Naive B cell (primary cell): ENCODE data around the gene RTN4RL1. TPM values are rescaled to one million over a fixed set of nuclear protein-coding genes. Genes with fewer than 3 reads are reported as not detected.

Source experiments
- ATAC-seq, 2 donors: fragments of 150-1000 bp; cut with Tn5 transposase; 2 replicates each; pipeline ENCODE4 v1.10.0; 2021; ENCODE audit warnings: low read depth in 2 of 2, mild to moderate bottlenecking in 2 of 2, moderate library complexity in 2 of 2
- DNase-seq: peaks from one replicate; pipeline ENCODE4 v3.0.0; 2022
- H3K27ac Mint-ChIP-seq, 6 donors: one replicate each; pipeline ENCODE4 v1.8.0; 2020 to 2022; ENCODE audit warnings: mild to moderate bottlenecking in 6 of 6, mixed read lengths in 6 of 6, moderate library complexity in 5 of 6, inconsistent platforms in 2 of 6
- H3K27me3 Mint-ChIP-seq, 3 donors: one replicate each; pipeline ENCODE4 v1.8.0; 2021 to 2022; ENCODE audit warnings: mixed read lengths in 3 of 3, mild to moderate bottlenecking in 1 of 3
- H3K36me3 Mint-ChIP-seq, 2 donors: one replicate each; pipeline ENCODE4 v1.8.0; 2020 to 2022; ENCODE audit warnings: mixed read lengths in 2 of 2, inconsistent platforms in 1 of 2, mild to moderate bottlenecking in 1 of 2
- H3K4me1 Mint-ChIP-seq, 3 donors: one replicate each; pipeline ENCODE4 v1.8.0; 2020 to 2022; ENCODE audit warnings: mixed read lengths in 3 of 3, inconsistent platforms in 1 of 3, mild to moderate bottlenecking in 1 of 3, moderate library complexity in 1 of 3
- H3K4me3 Mint-ChIP-seq, 8 donors: one replicate each; pipeline ENCODE4 v1.8.0; 2020 to 2022; ENCODE audit warnings: mild to moderate bottlenecking in 8 of 8, mixed read lengths in 8 of 8, moderate library complexity in 8 of 8, inconsistent platforms in 2 of 8
- H3K9me3 Mint-ChIP-seq, 7 donors: one replicate each; pipeline ENCODE4 v1.8.0; 2020 to 2022; ENCODE audit warnings: mixed read lengths in 7 of 7, mild to moderate bottlenecking in 5 of 7, inconsistent platforms in 2 of 7, moderate library complexity in 1 of 7
- polyA plus RNA-seq, 6 donors: library from polyadenylated mRNA; unstranded; fragments of 300-500 nt; fragmentation: Illumina TruSeq; gene quantifications; one replicate each; pipeline ENCODE4 v1.2.3, GENCODE V29; 2021; ENCODE audit warnings: low read depth in 6 of 6

Gene RTN4RL1
- polyA plus RNA-seq, 6 donors from 2014 or later = not detected

GRCh38 chr17:1960545-1960912 lies 64.6 kb downstream of the RTN4RL1 start:
- no peaks in the 10 kb centered on the region for H3K9me3 Mint-ChIP-seq
- no peak for DNase-seq
- H3K4me1 Mint-ChIP-seq = no peaks in the 10 kb centered on the region
- H3K27ac Mint-ChIP-seq = peak overlapping the region in 1 of 6 donors; percentile 31
- H3K4me3 Mint-ChIP-seq = no peak overlapping the region
- ATAC-seq = no peak
- no peaks in the 10 kb centered on the region for H3K36me3 Mint-ChIP-seq
- H3K27me3 Mint-ChIP-seq = peaks cover 0 to 18% (median 10%) of the 10 kb centered on the region in 3 donors

DNA sequence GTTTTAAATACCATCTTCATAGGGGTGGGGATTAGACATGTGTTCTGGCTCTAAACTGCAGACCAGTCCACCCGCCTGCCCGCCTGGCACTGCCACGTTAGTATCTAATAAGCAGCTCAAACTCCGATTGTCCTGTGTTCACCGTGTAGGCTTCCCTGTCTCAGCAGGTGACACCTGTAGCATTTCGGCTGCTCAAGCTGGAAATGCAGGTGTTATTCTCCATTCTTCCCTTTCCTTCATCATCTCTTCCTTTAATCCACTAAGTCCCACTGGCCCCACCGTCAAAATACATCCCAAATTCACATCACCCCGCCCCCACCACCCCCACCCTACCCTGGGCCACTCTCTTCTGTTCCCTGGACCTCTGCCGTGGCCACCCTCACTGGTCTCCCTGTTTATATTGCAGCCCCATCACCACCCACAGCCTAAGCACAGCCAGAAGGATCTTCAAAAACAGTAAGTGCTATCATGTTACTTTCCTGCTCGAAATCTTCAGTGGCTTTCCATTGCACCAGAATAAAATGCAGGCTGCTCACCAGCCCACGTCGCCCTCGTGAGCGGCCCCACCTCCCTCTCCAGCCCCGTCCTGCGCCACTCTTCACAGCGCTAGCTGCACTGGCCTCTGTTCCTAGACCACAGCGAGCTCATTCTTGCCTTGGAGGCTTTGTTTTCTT lies 65.1 kb downstream of the RTN4RL1 start:
- peaks cover 0 to 18% (median 10%) of the 10 kb centered on the region in 3 donors for H3K27me3 Mint-ChIP-seq
- no peaks in the 10 kb centered on the region for H3K4me1 Mint-ChIP-seq
- H3K4me3 Mint-ChIP-seq = no peak overlapping the region
- peak overlapping the region in 1 of 6 donors; percentile 53 for H3K27ac Mint-ChIP-seq
- H3K9me3 Mint-ChIP-seq = no peaks in the 10 kb centered on the region
- no peak for DNase-seq
- H3K36me3 Mint-ChIP-seq = no peaks in the 10 kb centered on the region
- no peak for ATAC-seq

DNA sequence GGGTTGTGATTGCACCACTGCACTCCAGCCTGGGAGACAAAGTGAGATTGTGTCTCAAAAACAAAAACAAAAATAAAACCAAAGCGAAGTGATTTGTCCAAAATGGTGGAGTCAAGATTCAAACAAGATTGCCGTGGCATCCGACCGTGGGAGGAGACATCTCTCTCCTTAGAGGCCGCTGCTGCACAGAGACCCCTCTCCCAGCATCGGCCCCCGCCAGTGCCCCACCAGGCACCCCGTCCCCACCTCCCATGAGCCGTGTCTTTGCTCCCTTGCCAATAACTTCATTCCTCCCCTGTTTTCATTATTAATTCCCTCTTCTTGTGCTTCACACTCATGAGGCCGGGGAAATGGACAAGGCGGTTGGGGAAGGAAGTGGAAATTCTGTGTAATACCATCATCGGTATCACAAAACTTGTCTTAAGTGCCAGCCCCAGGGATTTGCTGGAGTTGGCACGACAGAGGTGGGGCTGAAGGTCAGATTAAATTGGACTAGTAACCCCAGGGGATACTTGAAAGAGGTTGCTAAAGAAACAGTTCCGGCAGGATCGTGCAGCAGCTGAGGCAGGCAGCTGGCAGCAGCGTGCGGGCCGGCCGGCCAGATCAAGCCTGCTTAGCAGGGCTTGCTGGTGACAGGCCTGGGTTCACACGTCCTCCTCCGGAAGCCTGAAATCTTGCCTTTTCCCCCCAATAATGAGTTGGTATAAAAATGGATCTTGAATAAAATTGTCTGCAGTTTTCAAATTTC lies 66.8 kb downstream of the RTN4RL1 start:
- Mint-ChIP-seq H3K4me3 (no peak overlapping the region), H3K27ac (no peak overlapping the region), H3K9me3 (no peaks in the 10 kb centered on the region), H3K36me3 (no peaks in the 10 kb centered on the region), H3K27me3 (peaks cover 9 to 18% (median 10%) of the 10 kb centered on the region in 3 donors), H3K4me1 (no peaks in the 10 kb centered on the region)
- DNase-seq = no peak
- no peak for ATAC-seq

DNA sequence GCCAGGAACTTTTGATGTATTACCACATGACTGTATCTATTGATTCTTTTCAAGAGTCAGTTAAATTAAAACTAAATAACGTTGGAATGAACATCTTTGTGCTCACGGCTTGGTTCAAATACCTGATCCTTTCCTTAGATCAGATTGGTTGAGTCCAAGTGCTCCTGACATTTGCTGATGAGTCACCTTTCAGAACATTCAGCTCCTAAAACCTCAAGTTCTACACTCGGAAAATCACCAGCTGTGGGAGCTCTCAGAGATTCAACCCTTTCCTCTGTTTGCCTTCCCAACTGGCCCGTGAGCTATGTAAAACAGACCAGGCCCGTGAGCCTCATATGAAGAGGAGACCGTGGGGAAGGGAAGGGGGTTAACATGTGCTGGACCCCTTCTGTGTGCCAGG lies 68.1 kb downstream of the RTN4RL1 start:
- H3K36me3 Mint-ChIP-seq = no peaks in the 10 kb centered on the region
- H3K27ac Mint-ChIP-seq = no peak overlapping the region
- H3K4me1 Mint-ChIP-seq = no peaks in the 10 kb centered on the region
- H3K4me3 Mint-ChIP-seq = no peak overlapping the region
- ATAC-seq (no peak), DNase-seq (no peak)
- peaks cover 9 to 23% (median 10%) of the 10 kb centered on the region in 3 donors for H3K27me3 Mint-ChIP-seq
- H3K9me3 Mint-ChIP-seq = no peaks in the 10 kb centered on the region

- no peak for DNase-seq
- ATAC-seq = no peak
- H3K4me1 Mint-ChIP-seq = peaks cover 0 to 4% (median 0%) of the 10 kb centered on the region in 3 donors
- no peak overlapping the region for H3K27ac Mint-ChIP-seq
- H3K27me3 Mint-ChIP-seq = peaks cover 9 to 30% (median 10%) of the 10 kb centered on the region in 3 donors
- no peaks in the 10 kb centered on the region for H3K36me3 Mint-ChIP-seq
- no peak overlapping the region for H3K4me3 Mint-ChIP-seq
- no peaks in the 10 kb centered on the region for H3K9me3 Mint-ChIP-seq
Observed at GRCh38 chr17:1956134-1956533, 69.0 kb downstream of the RTN4RL1 start.

GRCh38 chr17:1953831-1954230 lies 71.3 kb downstream of the RTN4RL1 start:
- H3K27me3 Mint-ChIP-seq = peaks cover 0 to 23% (median 14%) of the 10 kb centered on the region in 3 donors
- DNase-seq (no peak), ATAC-seq (no peak)
- no peaks in the 10 kb centered on the region for H3K36me3 Mint-ChIP-seq
- H3K9me3 Mint-ChIP-seq = peaks cover 0 to 2% (median 0%) of the 10 kb centered on the region in 7 donors
- peaks cover 0 to 4% (median 0%) of the 10 kb centered on the region in 3 donors for H3K4me1 Mint-ChIP-seq
- no peak overlapping the region for H3K27ac Mint-ChIP-seq
- H3K4me3 Mint-ChIP-seq = no peak overlapping the region

- H3K27me3 Mint-ChIP-seq = peaks cover 0 to 23% (median 14%) of the 10 kb centered on the region in 3 donors
- H3K27ac Mint-ChIP-seq = peak overlapping the region in 1 of 6 donors; percentile 42
- ATAC-seq (no peak), DNase-seq (no peak)
- no peak overlapping the region for H3K4me3 Mint-ChIP-seq
- peaks cover 0 to 2% (median 0%) of the 10 kb centered on the region in 7 donors for H3K9me3 Mint-ChIP-seq
- peaks cover 0 to 4% (median 0%) of the 10 kb centered on the region in 3 donors for H3K4me1 Mint-ChIP-seq
- H3K36me3 Mint-ChIP-seq = no peaks in the 10 kb centered on the region
Observed at GRCh38 chr17:1951920-1952319, 73.2 kb downstream of the RTN4RL1 start.

GRCh38 chr17:1949754-1950153 lies 75.4 kb downstream of the RTN4RL1 start:
- Mint-ChIP-seq H3K9me3 (peaks cover 0 to 7% (median 2%) of the 10 kb centered on the region in 7 donors), H3K27ac (peak overlapping the region in 1 of 6 donors; percentile 78), H3K27me3 (peaks cover 0 to 23% (median 14%) of the 10 kb centered on the region in 3 donors), H3K4me1 (peaks cover 0 to 4% (median 0%) of the 10 kb centered on the region in 3 donors), H3K36me3 (no peaks in the 10 kb centered on the region), H3K4me3 (no peak overlapping the region)
- ATAC-seq = no peak
- DNase-seq = no peak

GRCh38 chr17:1948517-1948825 lies 76.7 kb downstream of the RTN4RL1 start:
- peaks cover 0 to 4% (median 0%) of the 10 kb centered on the region in 3 donors for H3K4me1 Mint-ChIP-seq
- peaks cover 0 to 7% (median 2%) of the 10 kb centered on the region in 7 donors for H3K9me3 Mint-ChIP-seq
- H3K27ac Mint-ChIP-seq = no peak overlapping the region
- H3K36me3 Mint-ChIP-seq = no peaks in the 10 kb centered on the region
- H3K27me3 Mint-ChIP-seq = peaks cover 0 to 23% (median 5%) of the 10 kb centered on the region in 3 donors
- no peak for ATAC-seq
- DNase-seq = no peak
- no peak overlapping the region for H3K4me3 Mint-ChIP-seq

DNA sequence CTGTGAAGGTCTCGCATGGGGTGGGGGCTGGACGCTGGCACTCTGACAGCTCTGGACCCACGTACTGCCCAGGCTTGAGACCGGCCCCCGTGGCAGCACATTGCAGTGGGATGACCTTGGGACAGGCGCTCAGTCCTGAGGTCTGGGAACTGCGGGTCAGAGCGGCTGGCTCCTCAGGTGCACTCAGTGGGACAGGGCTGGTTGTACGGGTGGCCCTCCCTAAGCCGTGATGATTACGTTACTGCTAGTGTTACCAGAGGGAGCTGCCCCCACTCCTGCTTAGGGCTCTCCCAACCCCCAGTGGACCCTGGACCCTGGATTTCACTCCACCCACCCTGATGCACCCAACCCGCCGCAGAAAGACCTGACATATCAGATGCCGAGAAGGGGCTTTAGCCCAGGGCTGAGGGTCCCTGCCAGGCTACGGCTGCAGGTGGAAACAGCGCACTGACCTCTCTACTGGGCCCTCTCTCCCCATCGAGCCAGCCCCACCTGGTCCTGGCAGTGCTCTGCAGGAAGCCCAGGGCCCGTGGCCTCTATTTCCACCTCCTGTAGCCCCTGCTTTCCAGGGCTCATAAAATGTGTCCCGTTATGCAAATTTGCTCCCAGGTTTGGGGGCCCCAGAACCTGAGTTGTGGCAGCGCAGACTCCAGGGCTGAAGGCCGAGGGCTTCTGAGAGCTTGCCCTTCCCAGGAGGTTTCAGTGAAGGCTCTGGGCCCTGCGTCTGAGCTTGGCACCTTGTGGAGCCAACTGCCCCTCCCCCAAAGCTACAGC lies 77.2 kb downstream of the RTN4RL1 start:
- Mint-ChIP-seq H3K36me3 (no peaks in the 10 kb centered on the region), H3K27me3 (peaks cover 0 to 23% (median 5%) of the 10 kb centered on the region in 3 donors), H3K9me3 (peaks cover 0 to 7% (median 2%) of the 10 kb centered on the region in 7 donors), H3K27ac (no peak overlapping the region), H3K4me3 (no peak overlapping the region), H3K4me1 (peaks cover 0 to 4% (median 0%) of the 10 kb centered on the region in 3 donors)
- DNase-seq = no peak
- ATAC-seq = no peak

DNA sequence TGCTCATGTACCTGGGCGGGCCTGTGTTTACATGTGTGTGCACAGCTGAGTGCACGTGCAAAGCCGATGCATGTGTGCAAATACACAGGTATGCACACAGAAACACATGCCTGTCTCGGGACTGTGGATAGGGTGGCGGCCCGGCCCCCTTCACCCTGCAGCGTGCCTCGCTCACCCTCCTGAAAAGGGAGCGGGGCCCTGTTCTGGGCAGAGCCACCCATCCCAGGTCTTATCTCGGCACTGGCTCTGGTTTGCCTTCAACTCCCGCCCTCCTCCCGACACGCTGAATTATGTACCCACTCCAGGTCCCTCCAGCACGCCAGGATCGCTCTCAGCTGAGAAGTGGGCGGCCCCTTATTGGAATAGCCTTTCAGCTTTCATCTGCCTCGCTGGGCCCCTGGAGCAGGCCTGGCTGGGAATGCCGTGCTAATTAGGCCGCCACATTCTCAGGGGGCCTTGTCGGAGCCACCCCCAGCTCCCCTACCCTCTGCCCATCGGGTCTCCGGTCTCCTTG lies 77.8 kb downstream of the RTN4RL1 start:
- Mint-ChIP-seq H3K27me3 (peaks cover 0 to 20% (median 5%) of the 10 kb centered on the region in 3 donors), H3K27ac (no peak overlapping the region), H3K9me3 (peaks cover 0 to 7% (median 2%) of the 10 kb centered on the region in 7 donors), H3K4me3 (no peak overlapping the region), H3K4me1 (peaks cover 0 to 4% (median 0%) of the 10 kb centered on the region in 3 donors), H3K36me3 (no peaks in the 10 kb centered on the region)
- ATAC-seq (no peak), DNase-seq (no peak)

- no peak overlapping the region for H3K4me3 Mint-ChIP-seq
- DNase-seq = no peak
- peaks cover 0 to 7% (median 2%) of the 10 kb centered on the region in 7 donors for H3K9me3 Mint-ChIP-seq
- H3K36me3 Mint-ChIP-seq = no peaks in the 10 kb centered on the region
- no peak overlapping the region for H3K27ac Mint-ChIP-seq
- H3K4me1 Mint-ChIP-seq = no peaks in the 10 kb centered on the region
- no peak for ATAC-seq
- H3K27me3 Mint-ChIP-seq = peaks cover 0 to 10% (median 5%) of the 10 kb centered on the region in 3 donors
Observed at GRCh38 chr17:1946021-1946932, 78.9 kb downstream of the RTN4RL1 start.
